Frontal cortex (tissue), 4 donors: ENCODE data around the gene CCDC88B. TPM values are rescaled to one million over a fixed set of nuclear protein-coding genes. Genes with fewer than 3 reads are reported as not detected.

Source experiments
- DNase-seq, 2 donors: peaks; one replicate each; pipeline ENCODE4 v3.0.0; 2012; ENCODE audit warnings: low spot score in 2 of 2
- FAIRE-seq: peaks from 2 replicates; lab custom pipeline; 2012; peaks lifted over from hg19 to GRCh38; lab: Jason Lieb, UNC
- total RNA-seq: library from RNA; depleted of rRNA; stranded (reverse); fragments of >200 nt; gene quantifications from one replicate; pipeline ENCODE4 v1.2.3, GENCODE V29; 2014
- donor health status: control.
- donor health status: control.
- donor health status: control.

The CCDC88B gene
- total RNA-seq, 1 donor from 2014 or later: 0.82 TPM

- FAIRE-seq (no peak), DNase-seq (peak; percentile 71 to 77)
Observed at GRCh38 chr11:64372802-64373597, 33.0 kb downstream of the CCDC88B start.

GRCh38 chr11:64373598-64373974, 33.6 kb downstream of the CCDC88B start:
- DNase-seq: no peak
- FAIRE-seq: no peak

- DNase-seq (no peak), FAIRE-seq (no peak)
Observed at GRCh38 chr11:64376071-64376470, 36.1 kb downstream of the CCDC88B start.

- FAIRE-seq (no peak), DNase-seq (no peak)
Observed at GRCh38 chr11:64378335-64378880, 38.4 kb downstream of the CCDC88B start.

- DNase-seq (no peak), FAIRE-seq (no peak)
Observed at GRCh38 chr11:64379160-64379559, 39.2 kb downstream of the CCDC88B start.

- FAIRE-seq (no peak), DNase-seq (no peak)
Observed at GRCh38 chr11:64379817-64380709, 40.1 kb downstream of the CCDC88B start.

GRCh38 chr11:64381350-64381749, 41.3 kb downstream of the CCDC88B start:
- no peak for FAIRE-seq
- no peak for DNase-seq

- FAIRE-seq: no peak
- DNase-seq: no peak
Observed at GRCh38 chr11:64382047-64382446, 42.0 kb downstream of the CCDC88B start.

- DNase-seq (no peak), FAIRE-seq (no peak)
Observed at GRCh38 chr11:64382586-64382985, 42.6 kb downstream of the CCDC88B start.

GRCh38 chr11:64383580-64383979, 43.6 kb downstream of the CCDC88B start:
- no peak for FAIRE-seq
- no peak for DNase-seq

GRCh38 chr11:64384028-64384737, 44.2 kb downstream of the CCDC88B start:
- DNase-seq (no peak), FAIRE-seq (no peak)

GRCh38 chr11:64384981-64385944, 45.3 kb downstream of the CCDC88B start:
- FAIRE-seq (no peak), DNase-seq (no peak)

GRCh38 chr11:64385945-64386704, 46.1 kb downstream of the CCDC88B start:
- FAIRE-seq: no peak
- no peak for DNase-seq

GRCh38 chr11:64387916-64388315, 47.9 kb downstream of the CCDC88B start:
- no peak for FAIRE-seq

GRCh38 chr11:64388894-64389293, 48.9 kb downstream of the CCDC88B start:
- DNase-seq (no peak), FAIRE-seq (no peak)

More at GRCh38 chr11:64387916-64388315, 47.9 kb downstream of the CCDC88B start:
- no peak for DNase-seq

GRCh38 chr11:64389851-64390250, 49.8 kb downstream of the CCDC88B start:
- FAIRE-seq: no peak
- DNase-seq: no peak

GRCh38 chr11:64390558-64390957, 50.6 kb downstream of the CCDC88B start:
- FAIRE-seq (no peak), DNase-seq (no peak)

- no peak for FAIRE-seq
Observed at GRCh38 chr11:64391839-64392238, 51.8 kb downstream of the CCDC88B start.

More at GRCh38 chr11:64391839-64392238, 51.8 kb downstream of the CCDC88B start:
- DNase-seq: no peak
